Immature natural killer cell (primary cell): Measurements from ENCODE around the gene PLCE1. TPM values are rescaled to one million over a fixed set of nuclear protein-coding genes. Genes with fewer than 3 reads are reported as not detected.
"Not testable (repeated sequence)": the region's sequence is repeated elsewhere in the genome, so short reads cannot be mapped to it uniquely, and the experiment has no call there.

Experiments used
- DNase-seq, 3 donors: peaks; one replicate each; pipeline ENCODE4 v3.0.0; 2022; ENCODE audit warnings: mixed read lengths in 1 of 3
- H3K27ac Mint-ChIP-seq, 6 donors: one replicate each; pipeline ENCODE4 v1.8.0; 2020; ENCODE audit warnings: mixed read lengths in 6 of 6, mild to moderate bottlenecking in 5 of 6, inconsistent platforms in 4 of 6, moderate library complexity in 3 of 6
- H3K27me3 Mint-ChIP-seq, 3 donors: one replicate each; pipeline ENCODE4 v1.8.0; 2020 to 2021; ENCODE audit warnings: low read depth in 3 of 3, mild to moderate bottlenecking in 3 of 3, mixed read lengths in 3 of 3, moderate library complexity in 3 of 3, inconsistent platforms in 1 of 3
- H3K36me3 Mint-ChIP-seq, 3 donors: one replicate each; pipeline ENCODE4 v1.8.0; 2020; ENCODE audit warnings: mixed read lengths in 3 of 3, inconsistent platforms in 2 of 3, mild to moderate bottlenecking in 2 of 3
- H3K4me1 Mint-ChIP-seq, 2 donors: one replicate each; pipeline ENCODE4 v1.8.0; 2020; ENCODE audit warnings: inconsistent platforms in 2 of 2, mild to moderate bottlenecking in 2 of 2, mixed read lengths in 2 of 2, moderate library complexity in 1 of 2
- H3K4me3 Mint-ChIP-seq, 5 donors: one replicate each; pipeline ENCODE4 v1.8.0; 2020; ENCODE audit warnings: mild to moderate bottlenecking in 5 of 5, mixed read lengths in 5 of 5, inconsistent platforms in 3 of 5, moderate library complexity in 3 of 5
- H3K9me3 Mint-ChIP-seq, 6 donors: one replicate each; pipeline ENCODE4 v1.8.0; 2020; ENCODE audit warnings: mild to moderate bottlenecking in 6 of 6, mixed read lengths in 6 of 6, inconsistent platforms in 4 of 6, moderate library complexity in 3 of 6
- polyA plus RNA-seq, 3 donors: library from polyadenylated mRNA; unstranded; fragments of 300-500 nt; fragmentation: Illumina TruSeq; gene quantifications; one replicate each; pipeline ENCODE4 v1.2.3, GENCODE V29; 2021

PLCE1 gene
- polyA plus RNA-seq, 3 donors from 2014 or later, result 0.03 to 0.08 TPM; not detected in 1

- not testable (repeated sequence) for H3K36me3 Mint-ChIP-seq, H3K4me1 Mint-ChIP-seq, H3K27me3 Mint-ChIP-seq, H3K9me3 Mint-ChIP-seq, H3K4me3 Mint-ChIP-seq, H3K27ac Mint-ChIP-seq, DNase-seq
These were observed 23.2 kb upstream of the PLCE1 start for GRCh38 chr10:93970433-93971010.

GRCh38 chr10:93973748-93974445 is 19.8 kb upstream of the PLCE1 start:
- Mint-ChIP-seq H3K4me3 (no peak overlapping the region), H3K27ac (no peak overlapping the region), H3K36me3 (no peaks in the 10 kb centered on the region), H3K9me3 (peaks cover 0 to 2% (median 0%) of the 10 kb centered on the region in 6 donors), H3K27me3 (peaks cover 0 to 3% (median 2%) of the 10 kb centered on the region in 3 donors), H3K4me1 (no peaks in the 10 kb centered on the region)
- DNase-seq, result no peak

GRCh38 chr10:93977442-93977841 is 16.3 kb upstream of the PLCE1 start:
- Mint-ChIP-seq H3K27ac (no peak overlapping the region), H3K9me3 (peaks cover 0 to 2% (median 0%) of the 10 kb centered on the region in 6 donors), H3K4me3 (no peak overlapping the region), H3K4me1 (no peaks in the 10 kb centered on the region), H3K36me3 (no peaks in the 10 kb centered on the region), H3K27me3 (peaks cover 0 to 3% (median 2%) of the 10 kb centered on the region in 3 donors)
- no peak for DNase-seq

GRCh38 chr10:93980486-93980885 is 13.2 kb upstream of the PLCE1 start:
- no peak overlapping the region for H3K4me3 Mint-ChIP-seq
- no peaks in the 10 kb centered on the region for H3K9me3 Mint-ChIP-seq
- no peak overlapping the region for H3K27ac Mint-ChIP-seq
- peaks cover 0 to 3% (median 2%) of the 10 kb centered on the region in 3 donors for H3K27me3 Mint-ChIP-seq
- no peaks in the 10 kb centered on the region for H3K4me1 Mint-ChIP-seq
- H3K36me3 Mint-ChIP-seq, result no peaks in the 10 kb centered on the region
- no peak for DNase-seq

- H3K4me3 Mint-ChIP-seq, result no peak overlapping the region
- DNase-seq, result no peak
- H3K27ac Mint-ChIP-seq, result no peak overlapping the region
- peaks cover 0 to 8% (median 5%) of the 10 kb centered on the region in 3 donors for H3K36me3 Mint-ChIP-seq
- peaks cover 0 to 17% (median 4%) of the 10 kb centered on the region in 6 donors for H3K9me3 Mint-ChIP-seq
- peaks cover 0 to 6% of the 10 kb centered on the region in 2 donors for H3K4me1 Mint-ChIP-seq
- peaks cover 10 to 26% (median 25%) of the 10 kb centered on the region in 3 donors for H3K27me3 Mint-ChIP-seq
These were observed 2.6 kb upstream of the PLCE1 start for GRCh38 chr10:93991114-93991513.

- H3K9me3 Mint-ChIP-seq, result peaks cover 0 to 17% (median 4%) of the 10 kb centered on the region in 6 donors
- H3K4me1 Mint-ChIP-seq, result peaks cover 0 to 6% of the 10 kb centered on the region in 2 donors
- DNase-seq, result no peak
- H3K4me3 Mint-ChIP-seq, result no peak overlapping the region
- H3K27ac Mint-ChIP-seq, result no peak overlapping the region
- H3K36me3 Mint-ChIP-seq, result peaks cover 0 to 8% (median 5%) of the 10 kb centered on the region in 3 donors
- H3K27me3 Mint-ChIP-seq, result peaks cover 10 to 26% (median 25%) of the 10 kb centered on the region in 3 donors
These were observed 2.0 kb upstream of the PLCE1 start for GRCh38 chr10:93991596-93992284.

- peaks cover 0 to 5% (median 5%) of the 10 kb centered on the region in 3 donors for H3K36me3 Mint-ChIP-seq
- H3K27ac Mint-ChIP-seq, result peak overlapping the region in 1 of 6 donors; percentile 8
- H3K9me3 Mint-ChIP-seq, result peaks cover 0 to 17% (median 4%) of the 10 kb centered on the region in 6 donors
- H3K4me3 Mint-ChIP-seq, result peak overlapping the region in 2 of 5 donors; percentile 1 to 9
- DNase-seq, result no peak
- H3K4me1 Mint-ChIP-seq, result peaks cover 0 to 6% of the 10 kb centered on the region in 2 donors
- peaks cover 8 to 24% (median 22%) of the 10 kb centered on the region in 3 donors for H3K27me3 Mint-ChIP-seq
These were observed 1.2 kb upstream of the PLCE1 start for GRCh38 chr10:93992400-93993030.

GRCh38 chr10:93993414-93993781 is 333 bp upstream of the PLCE1 start:
- no peak overlapping the region for H3K27ac Mint-ChIP-seq
- peaks cover 7 to 26% (median 22%) of the 10 kb centered on the region in 3 donors for H3K27me3 Mint-ChIP-seq
- peaks cover 0 to 6% of the 10 kb centered on the region in 2 donors for H3K4me1 Mint-ChIP-seq
- H3K4me3 Mint-ChIP-seq, result peak overlapping the region in 2 of 5 donors; percentile 9 to 21
- peaks cover 0 to 5% (median 5%) of the 10 kb centered on the region in 3 donors for H3K36me3 Mint-ChIP-seq
- H3K9me3 Mint-ChIP-seq, result peaks cover 0 to 17% (median 3%) of the 10 kb centered on the region in 6 donors
- DNase-seq, result no peak

- Mint-ChIP-seq H3K27me3 (peaks cover 9 to 23% (median 18%) of the 10 kb centered on the region in 3 donors), H3K27ac (no peak overlapping the region), H3K4me1 (peaks cover 0 to 6% of the 10 kb centered on the region in 2 donors)
These were observed 689 bp downstream of the PLCE1 start for GRCh38 chr10:93994438-93994801.

GRCh38 chr10:93995182-93995581 is 1.5 kb downstream of the PLCE1 start:
- no peak for DNase-seq
- Mint-ChIP-seq H3K27me3 (peaks cover 9 to 23% (median 18%) of the 10 kb centered on the region in 3 donors), H3K4me3 (peak overlapping the region in 1 of 5 donors; percentile 56), H3K36me3 (peaks cover 0 to 5% (median 5%) of the 10 kb centered on the region in 3 donors), H3K9me3 (peaks cover 0 to 17% (median 3%) of the 10 kb centered on the region in 6 donors), H3K27ac (no peak overlapping the region), H3K4me1 (peaks cover 0 to 6% of the 10 kb centered on the region in 2 donors)

More at GRCh38 chr10:93994438-93994801, 689 bp downstream of the PLCE1 start:
- Mint-ChIP-seq H3K9me3 (peaks cover 0 to 17% (median 3%) of the 10 kb centered on the region in 6 donors), H3K4me3 (no peak overlapping the region), H3K36me3 (peaks cover 0 to 5% (median 5%) of the 10 kb centered on the region in 3 donors)
- DNase-seq, result no peak

- no peak for DNase-seq
- Mint-ChIP-seq H3K36me3 (peaks cover 0 to 5% (median 5%) of the 10 kb centered on the region in 3 donors), H3K9me3 (peaks cover 0 to 17% (median 3%) of the 10 kb centered on the region in 6 donors), H3K27ac (no peak overlapping the region), H3K4me3 (no peak overlapping the region), H3K27me3 (peaks cover 9 to 23% (median 18%) of the 10 kb centered on the region in 3 donors), H3K4me1 (peaks cover 0 to 6% of the 10 kb centered on the region in 2 donors)
These were observed 2.0 kb downstream of the PLCE1 start for GRCh38 chr10:93995598-93996271.

GRCh38 chr10:93996551-93996950 is 2.8 kb downstream of the PLCE1 start:
- peaks cover 0 to 17% (median 3%) of the 10 kb centered on the region in 6 donors for H3K9me3 Mint-ChIP-seq
- H3K27me3 Mint-ChIP-seq, result peaks cover 10 to 23% (median 12%) of the 10 kb centered on the region in 3 donors

GRCh38 chr10:93997546-93997945 is 3.8 kb downstream of the PLCE1 start:
- DNase-seq, result no peak
- peaks cover 0 to 12% (median 3%) of the 10 kb centered on the region in 6 donors for H3K9me3 Mint-ChIP-seq
- H3K36me3 Mint-ChIP-seq, result peaks cover 0 to 5% (median 3%) of the 10 kb centered on the region in 3 donors
- peaks cover 7 to 22% (median 11%) of the 10 kb centered on the region in 3 donors for H3K27me3 Mint-ChIP-seq
- H3K4me3 Mint-ChIP-seq, result no peak overlapping the region
- peaks cover 0 to 6% of the 10 kb centered on the region in 2 donors for H3K4me1 Mint-ChIP-seq
- no peak overlapping the region for H3K27ac Mint-ChIP-seq

More at GRCh38 chr10:93996551-93996950, 2.8 kb downstream of the PLCE1 start:
- no peak overlapping the region for H3K27ac Mint-ChIP-seq
- H3K4me1 Mint-ChIP-seq, result peaks cover 0 to 6% of the 10 kb centered on the region in 2 donors
- no peak for DNase-seq
- peaks cover 0 to 5% (median 5%) of the 10 kb centered on the region in 3 donors for H3K36me3 Mint-ChIP-seq
- no peak overlapping the region for H3K4me3 Mint-ChIP-seq
